Measurements from ENCODE around the gene ADAMTS16.

ADAMTS16 gene

DNA sequence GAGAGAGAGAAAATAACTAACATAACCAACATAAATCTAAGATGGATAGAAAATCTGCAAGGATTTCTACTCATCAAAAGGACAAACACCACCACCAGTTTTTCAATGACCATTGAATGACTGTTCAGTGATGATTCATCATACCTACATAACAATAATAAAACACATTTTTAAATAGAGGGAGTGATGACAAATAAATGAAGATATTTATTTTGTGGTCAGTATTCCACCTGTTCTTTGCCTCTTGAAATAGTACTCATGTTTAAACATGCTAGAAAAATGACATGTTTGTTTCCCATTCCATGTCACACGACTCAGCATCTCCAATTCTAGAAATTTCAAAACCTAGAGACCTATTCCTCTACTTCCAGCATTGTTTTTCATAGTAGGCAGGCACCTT lies 34.6 kb upstream of the ADAMTS16 start:
- H3K4me3 ChIP-seq (ENCODE audit: low read depth, low read length): no peak overlapping the region
- TF ChIP-seq, protein P1, sequence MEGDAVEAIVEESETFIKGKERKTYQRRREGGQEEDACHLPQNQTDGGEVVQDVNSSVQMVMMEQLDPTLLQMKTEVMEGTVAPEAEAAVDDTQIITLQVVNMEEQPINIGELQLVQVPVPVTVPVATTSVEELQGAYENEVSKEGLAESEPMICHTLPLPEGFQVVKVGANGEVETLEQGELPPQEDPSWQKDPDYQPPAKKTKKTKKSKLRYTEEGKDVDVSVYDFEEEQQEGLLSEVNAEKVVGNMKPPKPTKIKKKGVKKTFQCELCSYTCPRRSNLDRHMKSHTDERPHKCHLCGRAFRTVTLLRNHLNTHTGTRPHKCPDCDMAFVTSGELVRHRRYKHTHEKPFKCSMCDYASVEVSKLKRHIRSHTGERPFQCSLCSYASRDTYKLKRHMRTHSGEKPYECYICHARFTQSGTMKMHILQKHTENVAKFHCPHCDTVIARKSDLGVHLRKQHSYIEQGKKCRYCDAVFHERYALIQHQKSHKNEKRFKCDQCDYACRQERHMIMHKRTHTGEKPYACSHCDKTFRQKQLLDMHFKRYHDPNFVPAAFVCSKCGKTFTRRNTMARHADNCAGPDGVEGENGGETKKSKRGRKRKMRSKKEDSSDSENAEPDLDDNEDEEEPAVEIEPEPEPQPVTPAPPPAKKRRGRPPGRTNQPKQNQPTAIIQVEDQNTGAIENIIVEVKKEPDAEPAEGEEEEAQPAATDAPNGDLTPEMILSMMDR (IDR thresholded peaks at IDR 0.05; ENCODE audit: low read depth, low read length): no peak

DNA sequence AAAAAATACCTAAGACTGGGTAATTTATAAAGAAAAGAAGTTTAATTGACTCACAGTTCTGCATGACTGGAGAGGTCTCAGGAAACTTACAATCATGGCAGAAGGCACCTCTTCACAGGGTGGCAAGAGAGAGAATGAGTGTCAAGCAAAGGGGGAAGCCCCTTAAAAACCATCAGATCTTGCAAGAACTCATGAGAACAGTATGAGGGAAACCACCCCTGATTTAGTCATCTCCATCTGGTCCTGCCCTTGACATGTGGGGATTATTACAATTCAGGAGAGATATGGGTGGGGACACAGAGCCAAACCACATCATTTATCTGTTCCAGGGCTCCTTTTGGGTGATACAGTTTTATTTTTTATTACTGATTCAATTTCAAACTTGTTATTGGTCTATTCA lies 23.2 kb upstream of the ADAMTS16 start:
- TF ChIP-seq, protein P1 (IDR thresholded peaks at IDR 0.05; ENCODE audit: low read depth, low read length): no peak
- H3K4me3 ChIP-seq (ENCODE audit: low read depth, low read length): no peak overlapping the region

DNA sequence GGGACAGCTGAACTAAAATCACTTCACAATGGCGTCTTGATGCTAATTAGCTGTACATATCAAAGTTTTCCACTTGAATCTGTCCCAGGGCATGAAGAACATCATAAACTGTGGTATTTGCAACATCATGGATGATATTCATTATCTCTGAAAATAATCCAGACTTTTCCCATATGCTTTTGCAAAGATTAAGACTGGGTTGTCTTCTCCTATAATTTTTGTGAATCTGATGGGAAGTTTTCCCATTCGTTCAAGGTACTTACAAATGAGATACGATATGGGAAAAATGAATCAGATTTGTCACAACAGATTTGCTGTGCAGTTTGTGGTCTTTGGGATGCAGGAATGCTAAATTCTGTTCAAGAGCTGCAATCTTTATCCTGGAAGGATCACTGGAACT lies 17.4 kb upstream of the ADAMTS16 start:
- TF ChIP-seq, protein P1 (IDR thresholded peaks at IDR 0.05; ENCODE audit: low read depth, low read length): no peak
- H3K4me3 ChIP-seq (ENCODE audit: low read depth, low read length): no peak overlapping the region

DNA sequence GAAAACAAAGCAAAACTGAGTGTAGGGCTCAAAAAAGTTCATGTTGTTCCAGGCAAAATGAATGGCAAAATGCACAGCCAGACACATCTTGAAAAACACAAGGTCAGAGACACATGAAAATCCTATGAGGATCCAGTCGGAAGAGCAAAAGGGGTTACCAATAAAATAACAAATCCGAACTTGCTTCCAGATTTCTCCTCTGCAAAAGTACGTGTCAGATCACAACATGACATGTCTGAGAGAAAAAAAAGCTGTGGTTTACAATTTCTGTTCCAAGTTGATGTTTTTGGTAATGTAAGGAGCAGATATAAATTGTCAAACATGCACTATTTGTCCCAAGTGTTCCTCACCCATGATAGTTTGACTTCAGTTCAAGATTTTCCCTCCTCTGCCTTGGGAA lies 15.9 kb upstream of the ADAMTS16 start:
- TF ChIP-seq, protein P1 (IDR thresholded peaks at IDR 0.05; ENCODE audit: low read depth, low read length): no peak
- no peak overlapping the region for H3K4me3 ChIP-seq (ENCODE audit: low read depth, low read length)

DNA sequence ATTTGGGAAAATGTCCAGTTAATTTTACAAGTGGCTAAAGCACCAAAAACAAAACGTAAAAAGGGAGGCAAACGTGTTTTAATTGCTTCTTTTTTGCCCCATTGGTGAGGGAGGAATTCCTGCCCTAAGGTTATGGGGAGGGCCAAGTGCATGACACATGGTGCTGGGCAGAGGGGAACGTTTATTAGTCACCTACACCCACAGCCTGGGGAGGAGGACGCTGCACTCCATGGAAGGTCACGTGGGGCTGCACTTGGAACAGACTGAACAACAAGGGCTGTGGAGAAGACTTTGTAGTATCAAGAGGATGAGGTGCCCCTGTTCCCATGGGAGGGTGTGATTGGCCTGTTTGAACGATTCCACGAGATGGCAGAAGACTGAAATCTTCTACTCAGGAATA lies 13.7 kb upstream of the ADAMTS16 start:
- H3K4me3 ChIP-seq (ENCODE audit: low read depth, low read length): no peak overlapping the region
- TF ChIP-seq, protein P1 (IDR thresholded peaks at IDR 0.05; ENCODE audit: low read depth, low read length): no peak

DNA sequence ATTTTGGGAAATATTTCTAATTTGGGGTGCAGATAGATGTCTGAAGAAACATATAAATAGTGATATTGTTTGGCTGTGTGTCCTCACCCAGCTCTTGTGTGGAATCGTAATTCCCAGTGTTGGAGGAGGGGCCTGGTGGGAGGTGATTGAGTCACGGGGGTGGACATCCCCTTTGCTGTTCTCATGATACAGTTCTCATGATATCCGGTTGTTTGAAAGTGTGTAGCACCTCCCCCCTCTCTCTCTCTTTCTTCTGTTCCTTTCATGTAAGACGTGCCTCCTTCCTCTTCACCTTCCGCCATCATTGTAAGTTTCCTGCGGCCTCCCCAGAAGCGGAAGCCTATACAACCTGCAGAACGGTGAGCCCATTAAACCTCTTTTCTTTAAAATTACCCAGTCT lies 11.4 kb upstream of the ADAMTS16 start:
- H3K4me3 ChIP-seq (ENCODE audit: low read depth, low read length): no peak overlapping the region
- TF ChIP-seq, protein P1 (IDR thresholded peaks at IDR 0.05; ENCODE audit: low read depth, low read length): no peak

DNA sequence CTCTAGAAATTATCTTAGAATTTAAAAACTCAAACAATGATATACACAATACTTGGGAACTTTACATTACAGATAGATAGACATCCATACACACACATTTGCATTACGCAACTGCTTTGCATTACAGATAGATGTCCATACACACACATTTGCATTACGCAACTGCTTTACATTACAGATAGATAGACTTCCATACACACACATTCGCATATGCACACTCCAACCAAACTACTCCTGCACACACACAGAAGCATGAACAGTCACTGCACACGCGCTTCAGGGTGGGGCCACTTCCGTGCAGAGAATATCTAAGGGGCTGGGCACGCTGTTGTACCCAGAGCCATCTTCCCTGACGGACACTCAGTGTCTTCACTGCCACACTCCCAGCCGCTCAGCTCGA lies 7.9 kb upstream of the ADAMTS16 start:
- no peak overlapping the region for H3K4me3 ChIP-seq (ENCODE audit: low read depth, low read length)
- TF ChIP-seq, protein P1 (IDR thresholded peaks at IDR 0.05; ENCODE audit: low read depth, low read length): no peak

Measured in WI38 (cell line).